GM21529 (cell line): Measurements from ENCODE around the gene SFT2D3.

Experiments used
- ATAC-seq: cut with Tn5 transposase; IDR thresholded peaks from one replicate; pipeline ENCODE4 v1.9.1; 2021; ENCODE audit not compliant: unreplicated experiment

Gene SFT2D3

DNA sequence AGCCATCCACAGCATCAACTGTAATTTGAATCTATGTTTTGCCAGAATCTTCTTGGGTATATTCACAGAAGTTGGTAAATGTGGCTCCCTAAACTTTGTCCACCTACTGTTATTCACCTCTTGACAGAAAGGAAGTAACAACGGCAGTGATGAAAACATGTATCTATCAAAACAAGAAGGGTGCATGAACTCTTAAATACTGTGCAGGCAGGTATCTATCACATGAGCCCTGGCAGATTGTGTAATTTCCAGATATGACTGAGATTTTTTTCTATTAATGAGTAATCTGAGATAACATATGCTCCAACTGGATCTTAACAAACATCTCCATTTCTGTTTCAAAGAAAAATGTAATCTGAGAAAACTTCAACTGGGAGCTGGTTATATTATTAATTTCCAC lies 36.6 kb downstream of the SFT2D3 start:
- ATAC-seq: no peak

GRCh38 chr2:127739800-127740199 lies 38.5 kb downstream of the SFT2D3 start:
- no peak for ATAC-seq

DNA sequence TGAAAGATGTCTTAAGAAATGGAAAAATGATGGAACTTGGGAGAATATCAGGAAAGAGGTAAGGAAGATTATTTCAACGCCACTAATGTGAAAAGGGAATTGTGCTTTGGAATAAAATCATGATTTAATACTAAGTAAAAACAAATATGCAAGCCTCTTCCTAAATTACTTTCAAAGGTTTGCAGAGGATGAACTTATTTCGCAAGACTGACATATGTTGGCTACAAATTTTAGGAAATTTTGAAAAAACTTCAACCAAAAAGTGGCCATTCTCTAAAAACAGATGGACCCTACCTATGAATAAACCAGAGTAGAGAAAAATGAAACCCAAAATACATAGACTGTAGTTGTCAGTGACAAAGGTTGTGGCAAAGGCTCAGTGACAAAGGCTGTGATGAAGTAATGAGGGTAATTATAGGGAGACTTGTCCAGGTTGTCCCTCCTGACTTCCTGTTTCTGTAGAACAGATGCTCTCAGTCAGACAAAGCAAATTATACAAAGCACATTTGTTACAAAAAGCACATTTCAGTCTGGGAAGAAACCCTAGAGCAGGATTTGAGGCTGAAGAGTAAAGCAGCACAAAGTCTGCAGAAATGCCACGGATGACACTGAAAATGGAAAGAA lies 39.5 kb downstream of the SFT2D3 start:
- ATAC-seq: no peak

DNA sequence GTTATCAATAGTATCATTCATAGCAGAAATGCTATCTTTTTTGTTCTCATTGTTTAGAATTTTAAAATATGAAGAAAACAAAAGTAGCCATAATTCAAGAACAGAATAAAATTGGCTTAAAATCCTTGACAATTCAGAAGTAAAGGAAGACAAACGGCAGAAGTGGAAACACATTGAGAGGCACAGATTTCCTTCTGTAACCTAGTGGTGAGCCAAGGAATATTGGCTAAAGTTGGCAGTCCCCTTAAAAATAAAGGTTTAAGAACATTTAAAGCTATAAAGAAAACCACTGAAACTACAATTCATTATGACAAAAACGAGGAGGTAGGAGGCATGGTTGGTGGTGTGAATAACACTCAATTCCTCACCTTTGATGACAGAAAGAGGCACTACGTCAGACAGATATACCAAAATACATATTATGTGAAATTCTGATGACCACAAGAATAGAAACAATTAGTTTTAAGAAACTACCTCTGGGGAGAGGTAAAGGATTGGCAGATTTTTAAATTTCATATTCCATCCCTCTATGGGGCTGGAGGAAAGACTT lies 42.3 kb downstream of the SFT2D3 start:
- ATAC-seq: no peak

DNA sequence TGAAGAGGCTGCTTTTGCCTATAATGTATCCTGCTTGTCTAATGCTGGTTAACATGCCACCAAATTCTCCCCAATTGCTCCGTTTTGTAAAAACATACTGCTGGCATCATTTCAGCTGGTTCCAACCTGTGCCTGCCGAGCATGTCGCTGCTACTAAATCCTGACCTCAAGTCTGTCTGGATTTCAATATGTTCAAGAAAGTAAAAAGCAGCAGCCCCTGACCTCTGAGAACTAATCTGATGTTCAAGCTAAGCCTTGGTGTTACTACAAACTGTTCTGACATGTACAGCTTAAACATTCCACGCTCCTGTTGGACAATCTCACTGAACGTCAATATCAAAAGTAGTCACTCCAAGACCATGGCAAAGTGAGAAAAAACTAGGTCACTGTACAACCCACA lies 46.3 kb downstream of the SFT2D3 start:
- no peak for ATAC-seq

GRCh38 chr2:127749537-127749936 lies 48.2 kb downstream of the SFT2D3 start:
- ATAC-seq: peak; percentile 95

DNA sequence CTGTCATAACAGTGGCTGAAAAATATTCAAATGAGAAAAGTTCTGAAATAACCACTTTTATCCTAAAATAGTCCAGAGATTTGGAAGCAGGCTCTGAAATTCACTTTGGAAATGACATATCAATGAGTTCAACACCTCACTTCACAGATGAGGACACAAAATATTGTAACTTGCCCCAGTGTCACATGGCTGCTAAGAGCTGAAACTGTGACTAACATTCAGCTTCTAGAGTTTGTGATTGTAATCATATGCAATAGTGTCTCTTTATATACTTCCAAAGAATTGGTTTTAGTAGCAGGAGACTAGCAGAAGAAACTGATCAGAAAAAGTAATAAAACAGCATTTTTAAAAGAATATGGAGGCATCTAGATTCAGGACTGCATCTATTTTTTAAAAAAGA lies 52.1 kb downstream of the SFT2D3 start:
- ATAC-seq: no peak

GRCh38 chr2:127754186-127754585 lies 52.9 kb downstream of the SFT2D3 start:
- ATAC-seq: no peak
